Measurements from ENCODE around the gene BLOC1S6. TPM values are rescaled to one million over a fixed set of nuclear protein-coding genes. Genes with fewer than 3 reads are reported as not detected.

BLOC1S6 gene
- total and polyA plus RNA-seq, 2 of the 13 experiments (the other 11 are each of a cell fraction or from before 2014, with no cell fraction given): 11.8 to 44.3 TPM

- 0% methylated on average over 6 of the region's 29 CpGs for WGBS (ENCODE audit: low lambda C conversion rate)
- Histone ChIP-seq H3K79me2 (ENCODE audit: insufficient read depth, low read length) (no peaks in the 10 kb centered on the region), H3K4me3 (replicated peaks in 1 of 3; ENCODE audit: insufficient read depth in 1 of 3, low read depth in 2 of 3, low read length in 3 of 3) (peak overlapping the region; percentile 72 to 90 (median 89)), H3K36me3 (replicated peaks in 1 of 2; ENCODE audit: control insufficient read depth in 1 of 2, insufficient read depth in 2 of 2, low read length in 2 of 2) (no peaks in the 10 kb centered on the region), H3K4me2 (ENCODE audit: low read depth, low read length) (peak overlapping the region; percentile 80), H3K9me3 (ENCODE audit: low read length) (no peaks in the 10 kb centered on the region), H2AFZ (ENCODE audit: low read length) (peak overlapping the region; percentile 31), H3K9ac (ENCODE audit: insufficient read depth, low read depth, low read length) (peak overlapping the region; percentile 70), H3K4me1 (ENCODE audit: insufficient read depth, low read length) (peaks cover 33% of the 10 kb centered on the region), H3K27ac (ENCODE audit: extremely low read length, insufficient read depth, low read length) (peak overlapping the region; percentile 61), H4K20me1 (ENCODE audit: insufficient read depth, low read length) (no peaks in the 10 kb centered on the region), H3K27me3 (ENCODE audit: control insufficient read depth in 1 of 2, insufficient read depth in 2 of 2, low read length in 2 of 2) (no peaks in the 10 kb centered on the region; a peak in 1 of 5 replicates)
- in situ Hi-C loops (cut with HindIII; ENCODE audit: extremely low pct_ligation_motif_present, low pct_unique_long_range_greater_than_20kb) (no loop called here), intact Hi-C loops (cut with micrococcal nuclease; ENCODE audit: unreplicated experiment) (loop anchor here (5.0 to 10.0 kb wide), 2 partner anchors 50 to 162 kb away; partner anchors contain the start of gene BLOC1S6)
- ATAC-seq: peak; percentile 84
- POLR2A ChIA-PET: interaction anchor here (2.4 kb wide), 1 partner anchor 48 kb away, joined by 14 read pairs; the partner anchor contains the start of gene BLOC1S6
- no TSS peak for BruUV-seq (replicated peaks)
- FAIRE-seq: no peak
- CTCF ChIA-PET (ENCODE audit: low intra/inter-chr PET ratio, low total read pairs): interaction anchor here (0.9 kb wide), 1 partner anchor 71 kb away, joined by 3 read pairs; no protein-coding TSS in a partner anchor
- peak; percentile 41 for DNase-seq (ENCODE audit: low spot score)
- TF ChIP-seq ZNF550 (CRISPR knock-in tag; IDR thresholded peaks at IDR 0.05; ENCODE audit: borderline replicate concordance) (no peak), MATR3 (CRISPR knock-in tag; IDR thresholded peaks at IDR 0.05) (no peak), RBFOX2 (IDR thresholded peaks at IDR 0.05; ENCODE audit: low read depth, low read length) (no peak), BHLHE40 (IDR thresholded peaks at IDR 0.05; ENCODE audit: low read length) (no peak), ZNF556 (CRISPR knock-in tag; IDR thresholded peaks at IDR 0.05; ENCODE audit: borderline replicate concordance) (no peak), SNAPC2 (CRISPR knock-in tag; IDR thresholded peaks at IDR 0.05) (0 out of 2 replicates have a peak, but pooled peaks have one; percentile 19), BRCA1 (CRISPR knock-in tag; IDR thresholded peaks at IDR 0.05) (no peak), RFXANK (CRISPR knock-in tag; IDR thresholded peaks at IDR 0.05) (no peak), HOXA3 (CRISPR knock-in tag; IDR thresholded peaks at IDR 0.05) (peak; percentile 20; the same call in 1 of the 2 replicates), FOSL2 (CRISPR knock-in tag; IDR thresholded peaks at IDR 0.05) (peak; percentile 54), ZNF329 (CRISPR knock-in tag; IDR thresholded peaks at IDR 0.05; ENCODE audit: low read depth) (0 out of 2 replicates have a peak, but pooled peaks have one; percentile 25), DNMT3B (CRISPR knock-in tag; conservative IDR thresholded peaks at IDR 0.05) (no peak), ZNF761 (CRISPR knock-in tag; conservative IDR thresholded peaks at IDR 0.05) (no peak), GMEB2 (CRISPR knock-in tag; IDR thresholded peaks at IDR 0.05; ENCODE audit: low read depth) (no peak), ZNF354B (CRISPR knock-in tag; IDR thresholded peaks at IDR 0.05) (no peak), TGIF2 (CRISPR knock-in tag; IDR thresholded peaks at IDR 0.05) (peak; percentile 63; the same call in 1 of the 2 replicates), GABPA (IDR thresholded peaks at IDR 0.05; ENCODE audit: low read depth, low read length) (no peak), GABPA (CRISPR knock-in tag; IDR thresholded peaks at IDR 0.05; ENCODE audit: low read depth) (no peak), ZNF20 (CRISPR knock-in tag; IDR thresholded peaks at IDR 0.05) (peak; percentile 20; the same call in 1 of the 2 replicates), HMGXB4 (CRISPR knock-in tag; IDR thresholded peaks at IDR 0.05; ENCODE audit: borderline replicate concordance in 1 of 2, low read depth in 1 of 2) (peak; percentile 90 to 91; a peak in 3 of 4 replicates), TMF1 (CRISPR knock-in tag; IDR thresholded peaks at IDR 0.05; ENCODE audit: low read depth) (no peak), SRY (CRISPR knock-in tag; IDR thresholded peaks at IDR 0.05) (0 out of 2 replicates have a peak, but pooled peaks have one; percentile 15), ZNF33B (CRISPR knock-in tag; IDR thresholded peaks at IDR 0.05) (no peak)
Measured at GRCh38 chr15:45635191-45635638, 48.0 kb downstream of the BLOC1S6 start.

Measured in HepG2 (cell line).